ENCODE data around the gene CALR3.

Gene CALR3

GRCh38 chr19:16460454-16460853 is 35.5 kb downstream of the CALR3 start:
- no peak for TF ChIP-seq CTCF (IDR thresholded peaks at IDR 0.05)

DNA sequence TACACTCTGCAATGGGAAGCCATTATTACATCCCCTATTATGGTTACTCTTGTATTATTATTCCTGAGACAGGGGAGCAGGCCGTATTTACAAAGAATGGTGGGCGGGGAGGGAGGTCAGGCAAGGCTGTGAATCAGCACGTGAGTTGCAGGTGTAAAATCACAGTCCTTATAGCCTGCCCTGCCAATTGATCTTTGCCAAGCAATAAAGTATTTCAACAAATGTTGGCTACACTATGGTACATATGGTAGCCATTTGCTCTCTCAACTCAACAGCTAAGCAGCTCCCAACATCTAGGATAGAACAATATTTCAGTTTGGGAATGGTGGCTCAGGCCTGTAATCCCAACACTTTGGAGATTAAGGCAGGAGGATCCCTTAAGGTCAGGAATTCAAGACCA is 36.3 kb downstream of the CALR3 start:
- no peak for TF ChIP-seq CTCF (IDR thresholded peaks at IDR 0.05)

DNA sequence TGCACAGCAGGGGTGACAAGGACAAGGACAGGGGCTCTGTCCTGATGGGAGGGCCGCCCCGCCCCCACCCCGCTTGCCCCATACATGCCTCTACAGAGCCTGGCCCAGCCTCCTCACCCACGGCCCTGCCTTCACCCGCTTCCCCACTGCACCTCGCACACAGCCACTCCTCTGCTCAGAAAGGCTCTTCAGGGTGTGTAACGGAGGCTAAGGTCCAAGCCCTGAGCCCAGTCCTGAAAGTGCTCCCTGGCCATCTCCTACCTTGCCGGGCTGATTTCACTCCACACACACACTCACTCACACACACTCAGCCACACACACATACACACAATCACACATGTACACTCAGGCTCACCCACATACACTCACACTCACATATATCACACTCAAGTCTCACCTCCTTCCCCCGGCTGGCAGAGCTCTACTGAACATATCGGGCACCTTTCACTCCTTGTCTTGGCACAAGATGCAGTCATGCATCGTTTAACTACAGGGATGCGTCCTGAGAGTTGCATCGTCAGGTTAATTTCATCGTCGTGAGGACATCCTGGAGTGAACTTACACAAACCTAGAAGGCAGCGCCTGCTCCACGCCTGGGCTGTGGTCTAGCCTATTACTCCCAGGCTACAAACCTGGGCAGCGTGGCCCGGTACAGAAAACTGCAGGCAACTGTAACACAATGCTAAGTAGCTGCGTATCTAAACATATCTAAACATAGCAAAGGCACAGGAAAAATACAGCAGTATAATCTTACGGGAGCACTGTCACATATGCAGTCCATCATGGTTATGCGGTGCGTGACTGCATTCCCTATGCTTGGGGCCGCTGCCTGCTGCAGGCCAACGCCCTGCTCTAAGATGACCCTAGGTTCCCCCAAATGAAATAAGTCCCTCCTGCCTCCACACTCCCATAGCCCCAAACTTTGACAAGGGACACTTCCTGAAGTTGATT is 37.3 kb downstream of the CALR3 start:
- no peak for TF ChIP-seq CTCF (IDR thresholded peaks at IDR 0.05)

GRCh38 chr19:16457954-16458331 is 38.0 kb downstream of the CALR3 start:
- no peak for TF ChIP-seq CTCF (IDR thresholded peaks at IDR 0.05)

DNA sequence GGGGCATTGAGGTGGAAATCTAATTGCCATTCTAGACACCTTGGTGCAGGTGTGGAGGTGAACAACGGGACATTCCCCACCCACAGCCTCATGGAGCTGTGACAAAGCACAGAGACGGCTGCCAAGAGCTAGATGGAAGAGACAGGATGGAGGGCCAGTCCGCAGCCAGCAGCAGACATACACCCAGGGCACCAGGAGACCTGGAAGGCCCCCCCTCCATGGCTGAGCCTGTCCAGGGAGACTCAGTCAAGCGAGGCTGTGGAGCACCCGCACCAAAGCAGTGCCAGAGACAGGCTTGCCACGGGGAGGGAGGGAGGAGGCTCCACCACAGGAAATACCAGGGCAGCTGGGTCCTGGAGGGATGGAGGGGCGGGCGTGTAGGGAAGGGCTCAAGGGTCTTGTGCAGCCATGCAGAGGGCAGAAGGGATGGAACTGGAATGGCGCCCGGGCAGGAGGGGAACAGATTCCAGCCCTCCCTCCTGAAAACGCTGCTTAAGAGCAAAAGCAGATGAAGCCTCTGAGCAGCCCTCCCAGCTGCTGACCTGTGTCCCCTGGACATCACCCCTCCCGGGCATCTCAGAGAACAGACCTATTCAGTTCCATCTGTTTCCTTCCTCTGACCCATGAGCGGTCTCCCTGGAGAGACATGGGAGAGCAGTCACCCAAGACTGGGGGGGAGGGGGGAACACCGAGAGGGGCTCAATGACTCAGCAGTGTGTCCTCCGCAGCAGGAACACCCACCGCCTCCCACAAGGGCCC is 38.6 kb downstream of the CALR3 start:
- TF ChIP-seq CTCF (IDR thresholded peaks at IDR 0.05): no peak

GRCh38 chr19:16456652-16457194 is 39.2 kb downstream of the CALR3 start:
- no peak for TF ChIP-seq CTCF (IDR thresholded peaks at IDR 0.05)

GRCh38 chr19:16455489-16455888 is 40.5 kb downstream of the CALR3 start:
- no peak for TF ChIP-seq CTCF (IDR thresholded peaks at IDR 0.05)

Data from LNCAP (cell line).